ENCODE data around the gene FHL2. TPM values are rescaled to one million over a fixed set of nuclear protein-coding genes. Genes with fewer than 3 reads are reported as not detected.

FHL2 gene
- total and polyA plus RNA-seq, 9 of the 15 experiments (the other 6 are each of a cell fraction or from before 2014, with no cell fraction given): 7.5 to 33.1 (median 23.9) TPM

- Histone ChIP-seq H3K4me2 (ENCODE audit: insufficient read depth, low read length) (no peak overlapping the region), H3K79me2 (ENCODE audit: control insufficient read depth, insufficient read depth, low read length) (no peaks in the 10 kb centered on the region), H3K4me3 (no peak overlapping the region), H3K9ac (ENCODE audit: insufficient read depth in 1 of 2, low read depth in 2 of 2, low read length in 2 of 2) (no peak overlapping the region; a peak in 1 of 4 replicates), H2AFZ (ENCODE audit: low read depth, low read length) (peak overlapping the region; percentile 72), H4K20me1 (replicated peaks; ENCODE audit: control insufficient read depth, insufficient read depth, low read length) (no peaks in the 10 kb centered on the region), H3K27ac (ENCODE audit: extremely low read depth, low read depth, low read length) (no peak overlapping the region), H3K36me3 (ENCODE audit: control insufficient read depth, insufficient read depth, low read length) (no peaks in the 10 kb centered on the region), H3K27me3 (ENCODE audit: control insufficient read depth in 2 of 2, insufficient read depth in 2 of 2, low read length in 2 of 2) (peaks cover 0 to 5% of the 10 kb centered on the region in 2 experiments; a peak in 1 of 5 replicates), H3K9me3 (replicated peaks; ENCODE audit: control insufficient read depth, insufficient read depth, low read depth, low read length) (no peaks in the 10 kb centered on the region), H3K4me1 (replicated peaks in 1 of 2; ENCODE audit: control insufficient read depth in 2 of 2, insufficient read depth in 2 of 2, low read length in 2 of 2) (peaks cover 3 to 4% of the 10 kb centered on the region in 2 experiments; a peak in 3 of 5 replicates), H3K9me1 (ENCODE audit: control insufficient read depth, insufficient read depth, low read length) (no peaks in the 10 kb centered on the region)
- DNase-seq (ENCODE audit: extremely low read depth in 1 of 4, low spot score in 3 of 4): no peak
- 31% methylated on average over 11 of the region's 11 CpGs for WGBS (ENCODE audit: insufficient coverage, low coverage, missing lambda C conversion rate)
- FAIRE-seq: no peak
- TF ChIP-seq MGA (IDR thresholded peaks at IDR 0.05): peak; percentile 38; the same call in 1 of the 2 replicates
- TF ChIP-seq SUPT5H (IDR thresholded peaks at IDR 0.05): no peak
- peak; percentile 19; the same call in 1 of the 2 replicates for TF ChIP-seq L3MBTL2 (IDR thresholded peaks at IDR 0.05)
- in situ Hi-C loops (cut with MboI) (no loop called here), intact Hi-C loops (cut with micrococcal nuclease) (no loop called here)
- ATAC-seq: no peak
- no TSS peak for BruUV-seq (replicated peaks)
- CTCF ChIA-PET (ENCODE audit: low intra/inter-chr PET ratio): no interaction called here
- POLR2A ChIA-PET: interaction anchor here (2.2 kb wide), 1 partner anchor 9 kb away, joined by 9 read pairs; no protein-coding TSS in a partner anchor
Observed at GRCh38 chr2:105412584-105412983, 13.7 kb upstream of the FHL2 start.
